Activated CD4-positive, CD25-positive, alpha-beta regulatory T cell treated with anti-CD3 and anti-CD28 coated beads, Interleukin-2, amount 50 U/mL, for 24 hours (primary cell): ENCODE results near the gene C11orf52.
"Not testable (repeated sequence)": the region's sequence is repeated elsewhere in the genome, so short reads cannot be mapped to it uniquely, and the experiment has no call there.

Experiments
- ATAC-seq, 2 donors: fragments of 150-1000 bp; cut with Tn5 transposase; one replicate each; pipeline ENCODE4 v1.10.0; 2021; ENCODE audit warnings: mild to moderate bottlenecking in 1 of 2, moderate library complexity in 1 of 2

The C11orf52 gene

DNA sequence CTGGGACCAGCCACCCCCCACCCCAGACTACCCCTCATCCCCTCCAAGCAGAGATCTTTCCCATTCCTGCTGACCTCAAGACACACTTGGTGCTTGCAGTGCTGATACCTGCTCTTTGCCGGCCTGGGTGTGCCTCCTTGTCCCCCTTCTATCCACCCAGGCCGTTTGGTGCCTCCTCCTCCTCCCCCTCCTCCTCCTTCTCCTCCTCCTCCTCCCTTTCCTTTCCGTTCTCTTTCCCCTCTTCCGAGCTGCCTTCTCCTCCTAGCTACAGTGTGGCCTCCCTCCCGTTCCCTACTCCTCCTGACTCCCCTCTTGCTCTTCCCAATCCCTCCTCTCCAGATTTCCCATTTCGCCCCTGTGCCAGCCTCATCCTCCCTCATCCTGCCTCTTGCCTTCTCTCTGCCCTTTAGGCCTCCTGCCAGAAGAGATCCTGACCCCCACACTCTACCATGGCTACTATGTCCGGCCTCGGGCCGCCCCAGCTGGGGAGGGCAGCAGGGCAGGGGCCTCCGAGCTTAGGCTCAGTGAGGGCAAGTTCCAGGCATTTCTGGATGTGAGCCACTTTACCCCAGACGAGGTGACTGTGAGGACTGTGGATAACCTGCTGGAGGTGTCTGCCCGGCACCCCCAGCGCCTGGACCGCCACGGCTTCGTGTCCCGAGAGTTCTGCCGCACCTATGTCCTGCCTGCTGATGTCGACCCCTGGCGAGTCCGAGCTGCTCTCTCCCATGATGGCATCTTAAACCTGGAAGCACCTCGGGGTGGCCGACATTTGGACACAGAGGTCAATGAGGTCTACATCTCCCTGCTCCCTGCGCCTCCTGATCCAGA lies 5.5 kb upstream of the C11orf52 start:
- no peak for ATAC-seq

DNA sequence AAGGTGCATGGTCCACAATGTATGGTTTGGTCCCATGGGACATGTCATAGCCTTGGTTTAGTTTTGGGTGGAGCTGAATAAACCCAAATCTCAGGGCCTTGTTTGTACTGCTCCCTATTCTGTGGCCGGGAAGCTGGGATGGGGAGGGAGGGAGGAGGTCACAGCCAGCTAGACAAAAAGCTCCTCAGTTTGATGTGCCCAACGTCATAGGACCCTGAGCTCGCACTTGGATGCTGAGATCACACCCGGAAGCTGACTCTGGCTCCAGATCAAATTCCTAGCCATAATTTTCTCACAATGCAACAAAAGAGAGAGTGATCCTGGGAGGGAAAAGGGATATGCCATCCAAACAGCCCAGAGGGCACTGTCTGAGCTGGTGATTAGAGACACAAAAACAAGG lies 4.7 kb upstream of the C11orf52 start:
- no peak for ATAC-seq

- ATAC-seq = no peak
Observed at GRCh38 chr11:111916768-111917167, 1.9 kb upstream of the C11orf52 start.

DNA sequence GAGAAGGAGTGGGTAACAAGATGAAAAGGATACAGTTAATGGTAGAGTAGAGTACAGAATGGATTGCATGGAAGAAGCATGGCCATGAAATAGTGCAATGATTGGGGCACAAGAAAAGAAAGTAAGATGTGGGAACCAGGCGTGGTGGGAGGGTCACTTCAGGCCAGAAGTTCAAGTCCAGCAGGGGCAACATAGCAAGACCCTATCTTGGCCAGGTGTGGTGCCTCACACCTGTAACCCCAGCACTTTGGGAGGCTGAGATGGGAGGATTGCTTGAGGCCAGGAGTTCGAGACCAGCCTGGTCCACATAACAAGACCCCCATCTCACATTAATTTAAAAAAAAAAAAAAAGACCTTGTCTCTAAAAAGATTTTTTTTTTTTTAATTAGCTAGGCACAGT lies 1.4 kb upstream of the C11orf52 start:
- no peak for ATAC-seq

GRCh38 chr11:111917788-111918187 lies 925 bp upstream of the C11orf52 start:
- no peak for ATAC-seq

- no peak for ATAC-seq
Observed at GRCh38 chr11:111920908-111921307, 2.2 kb downstream of the C11orf52 start.

- ATAC-seq = no peak
Observed at GRCh38 chr11:111921541-111922230, 3.0 kb downstream of the C11orf52 start.

DNA sequence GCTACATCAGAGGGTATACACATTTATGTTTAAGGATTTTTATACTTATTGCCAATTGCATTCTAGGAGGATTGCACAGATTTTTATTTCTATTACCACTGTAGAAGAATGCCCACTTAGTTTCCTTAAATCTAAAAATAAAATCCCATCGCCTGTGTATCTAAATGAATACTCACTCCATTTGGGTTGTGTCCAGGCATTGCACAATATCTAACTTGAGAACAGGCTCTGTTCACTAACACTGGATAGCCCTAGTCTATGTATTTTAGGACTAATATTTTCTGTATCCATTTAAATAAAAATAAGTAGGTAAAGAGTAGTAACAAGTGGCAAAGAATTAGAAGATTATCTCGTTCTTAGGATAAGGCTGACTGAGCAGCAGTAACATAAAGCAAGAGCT lies 4.1 kb downstream of the C11orf52 start:
- ATAC-seq = no peak

- no peak for ATAC-seq
Observed at GRCh38 chr11:111923351-111923788, 4.7 kb downstream of the C11orf52 start.

DNA sequence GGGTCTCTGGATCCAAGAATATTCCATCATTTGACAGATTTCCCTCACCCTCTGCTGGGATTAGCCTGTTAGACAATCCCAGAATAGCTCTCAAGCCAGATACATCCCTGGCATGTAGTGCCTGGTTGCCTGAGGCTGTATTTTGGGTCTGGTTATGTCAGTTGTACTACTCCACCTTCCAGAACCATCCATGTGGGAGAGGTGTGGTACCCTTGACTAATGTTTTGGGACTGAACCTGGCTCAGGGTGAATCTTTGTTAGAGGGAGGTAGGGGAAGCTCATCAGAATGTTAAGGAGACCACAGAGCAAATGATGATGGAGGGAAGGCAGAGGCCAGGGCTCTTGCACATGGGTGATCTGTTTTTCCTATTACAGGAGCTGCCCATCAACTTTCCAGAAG lies 5.2 kb downstream of the C11orf52 start:
- ATAC-seq = no peak

- ATAC-seq = no peak
Observed at GRCh38 chr11:111925953-111926352, 7.2 kb downstream of the C11orf52 start.

DNA sequence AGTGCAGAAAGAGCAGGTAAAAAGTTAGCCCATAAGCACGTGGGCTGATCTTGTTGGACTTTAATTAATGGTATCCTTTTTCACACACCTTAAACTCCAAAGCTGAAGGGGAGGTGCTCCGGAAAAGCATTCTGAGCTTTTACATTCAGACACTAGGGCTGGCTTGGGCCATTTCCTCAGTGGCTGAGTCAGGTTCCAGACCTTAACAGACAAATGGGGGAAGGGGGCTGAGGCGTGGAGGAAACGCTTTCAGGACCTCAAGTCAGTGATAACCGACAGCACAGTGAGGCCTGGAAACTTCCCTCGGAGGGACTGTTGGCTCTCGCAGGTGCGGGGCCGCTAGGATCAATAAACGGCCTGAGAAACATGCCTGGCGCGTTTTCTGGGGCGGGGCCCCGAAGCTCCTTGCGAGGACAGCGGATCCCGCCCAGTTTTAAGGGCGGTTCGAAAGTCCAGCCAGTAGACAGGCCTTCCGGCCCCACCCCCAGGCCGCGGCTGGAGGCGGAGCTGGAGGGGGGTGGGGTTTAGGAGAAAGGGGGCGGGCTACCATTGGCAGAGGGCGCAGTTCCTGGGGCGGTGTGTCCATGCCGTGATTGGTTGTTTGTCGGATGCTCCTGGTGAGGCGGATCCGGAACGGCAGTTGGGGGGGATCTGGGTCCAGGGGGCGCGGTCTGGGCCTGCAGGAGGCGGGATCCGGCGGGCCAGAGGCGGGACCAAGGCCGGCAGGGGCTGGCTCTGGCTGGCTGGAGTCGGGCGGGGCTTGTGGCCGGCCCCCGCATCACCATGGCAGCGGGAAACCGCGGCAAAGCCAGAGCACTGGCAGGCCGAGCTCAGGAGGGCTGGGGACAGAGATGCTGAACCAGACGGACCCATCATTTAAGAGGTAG lies 8.0 kb downstream of the C11orf52 start:
- ATAC-seq = peak; percentile 89 to 91

- ATAC-seq = no peak
Observed at GRCh38 chr11:111930472-111930871, 11.8 kb downstream of the C11orf52 start.

DNA sequence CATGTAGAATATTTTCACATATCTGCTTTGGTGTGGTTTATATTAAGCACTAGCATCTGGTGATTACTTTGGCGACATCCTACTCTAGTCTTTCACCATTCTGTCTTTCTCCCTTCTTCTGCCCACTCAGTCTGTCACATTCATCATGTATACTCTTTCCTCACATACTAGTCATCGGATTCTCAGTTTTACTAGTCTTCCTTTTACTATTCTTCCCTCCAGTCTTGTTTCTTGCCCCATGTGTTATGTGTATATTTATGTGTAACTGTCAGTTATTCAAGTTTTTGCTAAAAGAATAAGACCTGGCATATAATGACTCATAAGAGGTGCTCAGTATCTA lies 13.9 kb downstream of the C11orf52 start:
- peak; percentile 79 to 84 for ATAC-seq

DNA sequence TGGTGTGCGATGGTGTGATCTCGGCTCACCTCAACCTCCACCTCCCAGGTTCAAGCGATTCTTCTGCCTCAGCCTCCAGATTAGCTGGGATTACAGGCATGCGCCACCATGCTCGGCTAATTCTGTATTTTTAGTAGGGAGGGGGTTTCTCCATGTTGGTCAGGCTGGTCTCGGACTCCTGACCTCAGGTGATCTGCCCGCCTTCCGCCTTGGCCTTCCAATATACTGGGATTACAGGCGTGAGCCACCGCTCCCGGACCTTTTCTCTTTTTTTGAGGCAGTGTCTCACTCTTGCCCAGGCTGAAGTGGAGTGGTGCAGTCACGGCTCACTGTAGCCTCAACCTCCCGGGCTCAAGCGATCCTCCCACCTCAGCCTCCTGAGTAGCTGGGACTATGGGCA lies 14.5 kb downstream of the C11orf52 start:
- not testable (repeated sequence) for ATAC-seq

GRCh38 chr11:111933872-111934271 lies 15.2 kb downstream of the C11orf52 start:
- no peak for ATAC-seq

- no peak for ATAC-seq
Observed at GRCh38 chr11:111934306-111934705, 15.6 kb downstream of the C11orf52 start.

DNA sequence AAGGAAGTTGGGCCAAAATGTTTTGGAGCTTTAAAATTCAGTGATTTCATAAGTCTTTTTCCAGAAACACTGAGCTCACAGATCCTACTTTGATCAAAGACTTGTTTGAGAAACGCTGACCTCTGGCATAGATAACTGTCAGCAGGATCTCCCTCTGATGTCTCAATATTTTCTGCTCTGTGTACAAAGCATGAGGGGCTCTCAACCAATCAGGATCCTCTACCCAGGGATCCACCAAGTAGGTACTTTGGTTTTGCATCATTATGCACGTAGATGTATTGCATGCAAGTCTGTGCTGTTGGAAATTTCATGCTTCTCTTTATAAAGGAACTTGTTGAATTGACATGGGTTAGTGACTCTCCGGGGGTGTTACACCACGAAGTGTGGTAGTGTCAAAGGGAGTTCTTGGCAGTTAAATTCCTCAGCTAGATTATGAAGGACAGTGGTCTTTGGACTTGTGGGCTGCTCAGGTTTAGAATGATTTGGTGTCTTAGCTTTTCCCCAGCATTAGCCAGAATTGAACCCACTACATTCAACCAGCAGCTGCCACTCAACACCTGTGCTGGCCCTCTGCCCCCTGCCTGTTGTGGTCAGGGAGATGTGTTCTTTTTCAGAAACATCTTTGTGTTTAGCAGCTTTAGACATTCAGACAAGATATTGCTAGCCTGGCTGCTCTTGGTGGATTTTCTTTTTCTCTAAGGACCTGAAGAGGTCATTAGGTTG lies 16.8 kb downstream of the C11orf52 start:
- no peak for ATAC-seq

DNA sequence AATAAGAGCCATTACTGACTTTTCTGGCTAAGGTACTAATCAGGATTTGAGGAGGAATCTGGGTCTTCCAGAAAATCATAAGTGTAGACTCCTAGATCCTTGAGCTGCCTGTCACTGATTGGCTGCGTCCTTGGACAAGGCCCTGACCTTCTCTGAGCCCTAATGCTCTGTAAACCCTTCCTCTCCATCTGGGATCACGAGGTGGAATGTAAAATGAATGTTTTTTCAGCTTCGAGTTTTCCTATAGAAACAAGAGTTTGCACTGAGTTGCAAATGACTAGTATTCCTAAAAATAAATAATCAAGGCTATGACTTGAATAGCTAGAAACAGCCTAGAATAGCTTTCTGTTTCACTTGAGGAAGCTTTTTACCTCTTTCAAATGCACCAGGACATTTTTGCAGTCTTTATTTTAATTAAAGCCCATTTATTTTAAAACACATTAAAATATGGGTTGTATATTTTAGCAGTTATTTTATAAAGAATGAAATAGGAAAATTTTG lies 17.4 kb downstream of the C11orf52 start:
- no peak for ATAC-seq

DNA sequence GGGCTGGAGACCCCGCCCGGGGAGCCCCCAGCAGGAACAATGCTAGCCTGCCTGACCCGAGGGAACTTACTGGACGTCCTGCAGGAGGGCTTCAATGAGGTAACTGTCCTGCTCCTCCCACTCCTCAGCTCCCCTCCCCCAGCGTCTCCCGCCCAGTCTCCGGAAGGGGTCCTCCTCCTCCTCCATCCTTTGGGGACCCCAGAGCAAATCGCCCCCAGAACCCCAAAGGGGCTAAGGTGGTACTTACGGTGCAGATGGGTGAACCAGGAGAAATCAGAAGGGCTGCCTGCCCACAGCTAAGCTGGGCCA lies 18.7 kb downstream of the C11orf52 start:
- no peak for ATAC-seq

- ATAC-seq = no peak
Observed at GRCh38 chr11:111937844-111938243, 19.1 kb downstream of the C11orf52 start.

- ATAC-seq = peak; percentile 78 to 85
Observed at GRCh38 chr11:111938687-111939160, 20.0 kb downstream of the C11orf52 start.
